ENCODE results near the gene PHF21A.
A peak's percentile ranks its signal among the peaks of the same experiment; 100 is the strongest.
"Not testable (repeated sequence)": the region's sequence is repeated elsewhere in the genome, so short reads cannot be mapped to it uniquely, and the experiment has no call there.

PHF21A gene

GRCh38 chr11:45918331-45918941 lies 202.8 kb downstream of the PHF21A start:
- peak; percentile 23 for DNase-seq

DNA sequence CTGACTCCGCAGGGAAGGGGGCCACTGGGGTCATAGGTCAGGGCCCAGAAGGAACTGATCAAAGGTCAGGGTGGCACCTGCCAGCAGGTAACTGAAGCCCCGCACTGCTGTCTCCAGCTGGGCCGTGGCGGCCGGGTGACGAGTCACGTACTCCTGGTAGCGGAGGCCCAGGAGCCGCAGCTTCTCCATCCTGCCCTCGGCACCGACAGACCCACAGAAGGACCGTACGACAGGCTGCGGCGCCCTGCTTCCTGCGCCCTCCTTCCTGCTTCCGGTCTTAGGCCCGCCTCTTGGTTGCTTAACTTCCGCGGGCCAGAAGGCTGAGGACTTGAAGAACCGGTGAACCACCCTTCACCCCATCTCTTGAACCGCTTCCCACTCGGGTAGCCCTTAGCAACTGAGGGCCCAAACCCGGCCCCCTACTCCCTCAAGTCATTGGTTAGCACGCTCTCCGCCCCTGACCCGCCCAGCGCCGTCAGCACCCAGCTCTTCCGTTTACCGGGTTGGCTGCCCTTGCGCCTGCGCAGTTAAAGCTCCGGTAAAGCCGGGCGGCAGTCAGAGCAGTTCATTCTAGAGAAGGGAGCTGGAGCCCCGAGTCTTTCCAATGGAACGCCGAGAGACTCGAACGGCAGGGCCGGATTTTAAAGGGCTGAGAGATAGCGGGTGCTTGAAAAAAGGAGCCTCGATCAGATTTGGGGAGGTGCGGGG lies 203.5 kb downstream of the PHF21A start, which contains the start of gene PEX16:
PEX16 (minus strand) TSS at position 255 of the 708 bp plus-strand sequence; CDS start at position 189, 66 bp downstream.
- peak; percentile 93 for DNase-seq

- DNase-seq, result no peak
These were observed 204.0 kb downstream of the PHF21A start for GRCh38 chr11:45917286-45917622.

- DNase-seq, result no peak
These were observed 205.8 kb downstream of the PHF21A start for GRCh38 chr11:45915446-45915845.

DNA sequence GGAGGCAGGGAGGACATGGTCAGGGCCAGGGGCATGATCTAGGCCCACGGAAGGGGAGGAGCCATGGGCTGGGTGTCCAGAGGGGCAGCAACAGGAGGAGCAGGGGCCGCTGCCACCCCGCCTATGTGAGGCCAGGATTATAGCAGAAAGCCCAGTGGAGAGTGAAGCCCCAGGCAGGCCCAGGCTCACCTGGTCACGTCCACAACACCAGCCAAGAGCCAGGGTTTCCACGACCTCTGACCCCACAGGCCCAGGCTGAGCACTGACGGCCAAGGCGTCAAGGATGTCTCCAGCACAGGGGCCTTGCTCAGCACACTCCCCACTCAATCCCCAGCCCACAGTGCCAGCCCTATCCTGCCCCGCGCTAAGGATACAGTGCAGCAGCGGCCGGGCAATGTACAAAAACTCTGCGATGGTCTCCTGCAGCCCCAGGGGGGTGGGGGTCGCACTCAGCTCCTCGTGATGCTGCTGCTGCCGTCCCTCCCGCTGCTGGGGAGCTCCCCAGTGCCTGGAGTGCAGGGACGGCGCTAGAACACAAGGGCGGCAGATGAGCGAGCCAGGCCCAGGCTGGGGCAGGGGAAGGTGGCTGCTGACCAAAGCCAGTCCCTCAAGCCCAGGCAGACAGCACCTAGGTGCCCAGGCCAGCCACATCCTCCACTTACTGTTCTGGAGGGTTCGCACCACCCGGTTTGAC lies 207.2 kb downstream of the PHF21A start:
- DNase-seq, result no peak

DNA sequence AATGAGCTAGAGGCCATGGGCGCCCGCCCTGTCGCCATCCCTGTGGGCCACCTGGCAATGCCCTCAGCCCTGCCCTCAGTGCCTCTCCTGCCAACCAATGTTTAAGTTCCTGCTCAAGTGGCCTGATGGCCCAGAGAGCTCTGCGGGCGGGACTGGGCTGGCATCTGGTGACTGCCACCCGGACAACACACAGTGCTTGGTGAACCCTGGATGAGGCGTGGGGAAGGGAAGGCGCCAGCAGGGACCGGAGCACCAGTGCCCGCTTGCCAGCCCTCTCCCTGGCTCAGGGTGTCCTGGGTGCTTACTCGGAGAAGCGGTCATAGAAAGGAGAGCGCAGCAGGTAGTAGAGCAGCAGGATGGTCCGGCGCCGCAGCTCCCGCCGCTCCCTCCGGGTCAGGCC lies 207.7 kb downstream of the PHF21A start:
- no peak for DNase-seq

GRCh38 chr11:45910623-45911022 lies 210.6 kb downstream of the PHF21A start:
- no peak for DNase-seq

DNA sequence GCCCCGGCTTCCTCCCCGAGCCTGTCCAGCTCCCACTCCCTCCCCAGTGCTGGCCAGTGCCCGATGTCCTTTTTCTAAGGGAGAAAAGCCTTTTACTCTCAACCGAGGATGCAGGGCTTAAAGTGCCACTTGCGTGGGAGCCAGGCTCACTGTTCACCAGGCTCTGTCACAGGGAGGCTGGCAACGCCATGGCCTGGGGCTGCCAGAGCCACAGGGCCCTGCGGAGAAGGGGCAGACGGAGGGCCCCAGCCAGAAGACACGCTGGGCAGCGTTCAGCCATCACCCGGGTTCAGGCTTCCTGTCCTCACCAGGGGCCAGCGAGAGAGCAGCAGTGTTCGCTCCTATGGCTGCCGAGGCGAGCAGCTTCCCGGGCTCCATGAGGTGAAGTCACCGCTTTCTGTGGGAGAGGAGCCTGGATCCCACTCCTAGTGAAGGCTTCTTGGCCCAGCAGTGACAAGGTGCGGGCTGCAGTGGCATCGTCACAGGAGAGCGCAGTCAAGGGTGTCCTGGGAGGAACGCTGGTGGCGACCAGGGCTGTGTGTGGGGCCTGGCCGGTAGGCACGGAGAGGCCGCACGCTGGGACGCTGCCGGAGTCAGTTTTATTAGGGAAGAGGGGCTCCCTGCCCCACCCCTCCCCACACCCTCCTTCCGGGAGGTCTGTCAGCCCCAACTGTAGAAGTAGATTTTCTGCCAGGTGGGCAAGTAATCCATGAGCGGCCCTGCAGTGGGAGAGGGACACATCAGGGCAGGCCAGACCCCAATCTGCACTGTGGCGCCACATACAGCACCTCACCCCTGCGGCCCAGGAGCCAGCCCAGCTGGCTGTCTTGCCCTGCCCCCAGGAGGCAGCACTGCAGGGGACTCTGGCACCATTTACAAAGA lies 211.4 kb downstream of the PHF21A start:
- no peak for DNase-seq

GRCh38 chr11:45907911-45908370 lies 213.3 kb downstream of the PHF21A start:
- no peak for DNase-seq

DNA sequence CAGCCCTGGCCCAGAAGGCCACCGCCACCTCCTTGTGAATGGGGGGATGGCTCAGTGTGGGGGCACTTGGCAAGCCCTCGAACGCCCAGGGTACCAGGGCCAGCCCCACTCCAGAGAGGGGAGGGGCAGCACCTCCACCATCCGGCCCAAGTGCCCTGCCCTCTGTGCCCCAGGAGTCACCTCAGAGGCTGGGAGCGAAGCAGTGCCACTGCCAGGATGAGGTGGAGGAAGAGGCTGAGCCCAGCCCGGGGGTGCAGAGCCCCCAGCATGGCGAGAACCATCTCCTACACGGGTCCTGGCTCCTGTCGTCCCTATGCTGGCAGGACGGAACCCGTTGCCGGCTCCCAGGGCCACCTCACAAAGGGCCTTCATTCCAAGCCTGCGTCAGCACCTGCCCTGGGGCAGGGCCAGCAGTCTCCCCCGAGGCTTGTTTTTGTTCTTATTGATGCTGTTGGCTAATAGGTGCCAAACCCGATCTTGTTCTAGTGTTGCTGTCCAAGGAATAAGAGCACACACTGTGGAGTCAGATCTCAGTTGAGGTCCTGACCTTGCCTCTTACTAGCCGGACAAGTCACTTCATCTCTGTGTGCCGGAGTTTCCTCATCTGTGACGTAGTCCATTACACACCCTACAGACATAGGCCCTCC lies 214.2 kb downstream of the PHF21A start, which contains the start of gene FREY1:
FREY1 (minus strand) TSS at position 307 of the 647 bp plus-strand sequence; CDS start at position 281, 26 bp downstream.
- DNase-seq, result no peak

GRCh38 chr11:45906096-45906682 lies 215.1 kb downstream of the PHF21A start:
- no peak for DNase-seq

- DNase-seq, result not testable (repeated sequence)
These were observed 215.7 kb downstream of the PHF21A start for GRCh38 chr11:45905576-45905975.

DNA sequence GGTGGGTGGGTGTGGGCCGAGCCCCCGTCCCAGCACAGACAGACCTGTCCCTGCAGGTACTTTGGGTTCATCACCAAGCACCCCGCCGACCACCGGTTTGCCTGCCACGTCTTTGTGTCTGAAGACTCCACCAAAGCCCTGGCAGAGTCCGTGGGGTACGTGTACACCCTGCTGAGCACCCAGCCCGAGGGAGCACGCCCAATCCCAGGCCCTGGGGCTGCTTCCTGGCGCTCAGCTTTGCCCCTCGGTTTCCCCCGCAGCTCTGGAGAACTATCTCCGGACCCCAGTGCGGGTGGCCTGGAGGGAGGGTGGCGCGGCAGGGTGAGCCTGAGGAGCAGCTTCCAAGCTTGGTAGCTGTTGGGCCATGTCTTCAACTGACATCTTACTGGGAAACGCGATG lies 216.2 kb downstream of the PHF21A start:
- no peak for DNase-seq

DNA sequence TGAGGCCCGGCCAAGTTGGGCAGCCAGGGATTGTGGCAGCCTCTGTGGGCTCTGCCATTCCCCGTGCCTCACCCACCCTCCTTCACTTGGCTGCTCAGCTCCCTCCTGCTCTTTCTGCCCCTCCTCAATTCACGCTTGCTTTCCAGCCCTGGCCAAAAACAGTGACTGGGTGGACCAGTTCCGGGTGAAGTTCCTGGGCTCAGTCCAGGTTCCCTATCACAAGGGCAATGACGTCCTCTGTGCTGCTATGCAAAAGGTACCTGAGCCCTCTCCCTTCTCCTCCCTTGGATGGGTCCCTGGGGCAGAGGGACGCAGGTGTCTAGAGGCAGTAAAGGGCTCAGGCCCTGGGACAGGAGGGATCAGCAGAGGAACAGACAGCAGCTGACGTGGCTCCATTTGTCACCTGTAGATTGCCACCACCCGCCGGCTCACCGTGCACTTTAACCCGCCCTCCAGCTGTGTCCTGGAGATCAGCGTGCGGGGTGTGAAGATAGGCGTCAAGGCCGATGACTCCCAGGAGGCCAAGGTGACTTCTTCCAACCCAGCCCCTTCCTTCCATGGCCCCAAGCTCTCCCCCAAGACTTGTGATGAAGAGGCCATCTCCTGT lies 216.8 kb downstream of the PHF21A start:
- no peak for DNase-seq

- no peak for DNase-seq
These were observed 218.5 kb downstream of the PHF21A start for GRCh38 chr11:45902452-45903380.

GRCh38 chr11:45901626-45902025 lies 219.6 kb downstream of the PHF21A start:
- no peak for DNase-seq

DNA sequence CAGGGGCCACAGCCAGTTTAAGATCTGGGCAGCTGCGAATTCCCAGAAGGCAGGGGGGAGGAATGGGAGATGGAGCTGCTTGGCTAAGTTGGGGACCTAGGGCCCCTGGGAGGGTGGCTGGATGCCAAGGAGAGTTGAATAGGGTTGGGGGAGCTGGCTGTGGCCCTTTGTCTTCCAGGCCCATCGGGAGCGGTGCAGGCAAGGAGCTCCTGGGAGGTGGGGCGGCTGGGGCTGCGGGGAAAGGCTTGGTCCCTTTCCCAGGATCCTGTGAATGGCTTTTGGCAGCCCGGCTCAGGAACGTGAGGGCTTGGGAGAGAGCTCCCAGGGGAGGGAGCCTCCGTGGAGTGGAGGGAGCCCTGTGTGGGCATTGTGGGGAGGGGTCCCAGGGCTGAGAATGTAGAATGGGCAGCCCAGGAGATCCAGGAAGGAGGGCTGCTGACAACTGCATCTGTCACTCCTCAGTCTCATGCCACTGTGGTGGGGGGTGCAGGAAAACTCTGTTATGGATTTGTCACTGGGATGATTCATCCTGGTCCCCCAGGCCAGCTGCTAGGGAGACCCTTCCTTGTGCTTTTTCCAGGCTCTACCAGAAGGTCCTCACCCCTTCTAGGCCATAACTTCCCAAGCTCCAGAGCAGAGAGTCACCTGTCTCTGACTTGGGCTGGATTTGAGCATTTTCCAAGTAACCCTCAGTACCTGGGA lies 220.2 kb downstream of the PHF21A start:
- no peak for DNase-seq

- DNase-seq, result not testable (repeated sequence)
These were observed 221.0 kb downstream of the PHF21A start for GRCh38 chr11:45900175-45900800.
